K562 (cell line): Measurements from ENCODE around the gene NPEPL1. TPM values are rescaled to one million over a fixed set of nuclear protein-coding genes. Genes with fewer than 3 reads are reported as not detected.

Source experiments
- ATAC-seq: fragments of 200-7000 bp; cut with Tn5 transposase; 3 replicates; pipeline ENCODE4 v1.9.1; 2020; ENCODE audit warnings: moderate library complexity
- BruUV-seq: library from RNA; stranded (reverse); fragments of 400-500 nt; replicated peaks from 2 replicates; lab custom pipeline; 2021; lab: Mats Ljungman, UMichigan
- CTCF ChIA-PET: fragments of 300-600 bp; formaldehyde crosslinking; extraction: SDS; loops from one replicate; lab custom pipeline; 2021; ENCODE audit warnings: low intra/inter-chr PET ratio; lab: Yijun Ruan, JAX
- POLR2A ChIA-PET: fragments of 300-600, 350-650 bp; sonication (Branson Sonifier 250); formaldehyde crosslinking; extraction: SDS; loops from one replicate; lab custom pipeline; 2021; ENCODE audit warnings: antibody characterized with exemption, inconsistent platforms; lab: Yijun Ruan, JAX
- DNase-seq, 4 experiments: peaks; one replicate each; pipeline versions ENCODE4 v3.0.0 to v3.0.0-alpha.2; 2011 to 2018; ENCODE audit warnings: low spot score in 3 of 4, mixed read lengths in 3 of 4; ENCODE audit errors: extremely low read depth in 1 of 4
- FAIRE-seq: peaks from 2 replicates; lab custom pipeline; 2011; peaks lifted over from hg19 to GRCh38; lab: Jason Lieb, UNC
- H2AFZ ChIP-seq: 2 replicates; pipeline ENCODE4 v1.6.0; 2011; ENCODE audit warnings: low read depth, low read length, control low read depth, inconsistent platforms
- H3K27ac ChIP-seq: fragments of 200-600 bp; 3 replicates; pipeline ENCODE4 v1.8.0; 2011; ENCODE audit warnings: low read depth, mild to moderate bottlenecking, control low read depth, inconsistent platforms, low read length, moderate library complexity, mixed read lengths; ENCODE audit errors: extremely low read depth
- H3K27me3 ChIP-seq, 2 experiments: fragments of 300-600 bp in 1 of 2; 2 replicates in 1 of 2; 3 replicates in 1 of 2; pipeline versions ENCODE4 v1.6.0 to v1.8.0; 2011; ENCODE audit warnings: inconsistent platforms in 2 of 2, low read length in 2 of 2, mild to moderate bottlenecking in 1 of 2, mixed read lengths in 1 of 2, moderate library complexity in 1 of 2; ENCODE audit not compliant: control insufficient read depth in 2 of 2, insufficient read depth in 2 of 2
- H3K36me3 ChIP-seq: fragments of 300-600 bp; 3 replicates; pipeline ENCODE4 v1.8.0; 2011; ENCODE audit warnings: mild to moderate bottlenecking, low read length, inconsistent platforms; ENCODE audit not compliant: control insufficient read depth, insufficient read depth
- H3K4me1 ChIP-seq, 2 experiments: fragments of 200-600 bp in 1 of 2; replicated peaks in 1 of 2; 2 replicates in 1 of 2; 3 replicates in 1 of 2; pipeline versions ENCODE4 v1.5.1 to v1.8.0; 2011; ENCODE audit warnings: inconsistent platforms in 2 of 2, low read length in 2 of 2, mild to moderate bottlenecking in 1 of 2, mixed read lengths in 1 of 2, moderate library complexity in 1 of 2; ENCODE audit not compliant: control insufficient read depth in 2 of 2, insufficient read depth in 2 of 2
- H3K4me2 ChIP-seq: 2 replicates; pipeline ENCODE4 v1.6.1; 2011; ENCODE audit warnings: low read length, control low read depth, inconsistent platforms, mixed read lengths; ENCODE audit not compliant: insufficient read depth
- H3K4me3 ChIP-seq: fragments of 200-600 bp; sonication (generic), shearing (Covaris generic); 2 replicates; pipeline ENCODE4 v1.5.1; 2016; ENCODE audit warnings: control low read depth, inconsistent platforms
- H3K79me2 ChIP-seq: fragments of 200-600 bp; 3 replicates; pipeline ENCODE4 v1.8.0; 2011; ENCODE audit warnings: low read length, inconsistent platforms; ENCODE audit not compliant: control insufficient read depth, insufficient read depth
- H3K9ac ChIP-seq, 2 experiments: 2 replicates each; pipeline versions ENCODE4 v1.6.0 to v1.6.1; 2011; ENCODE audit warnings: low read depth in 2 of 2, low read length in 2 of 2, control low read depth in 1 of 2, inconsistent platforms in 1 of 2, mild to moderate bottlenecking in 1 of 2, mixed read lengths in 1 of 2; ENCODE audit not compliant: insufficient read depth in 1 of 2
- H3K9me1 ChIP-seq: one replicate; pipeline ENCODE4 v1.6.0; 2011; ENCODE audit warnings: inconsistent platforms, mild to moderate bottlenecking, low read length, moderate library complexity; ENCODE audit not compliant: control insufficient read depth, insufficient read depth
- H3K9me3 ChIP-seq: replicated peaks from 2 replicates; pipeline ENCODE4 v1.5.1; 2011; ENCODE audit warnings: low read depth, low read length, inconsistent platforms; ENCODE audit not compliant: control insufficient read depth, insufficient read depth
- H4K20me1 ChIP-seq: replicated peaks from 2 replicates; pipeline ENCODE4 v1.6.1; 2011; ENCODE audit warnings: low read length, inconsistent platforms, mixed read lengths; ENCODE audit not compliant: control insufficient read depth, insufficient read depth
- KAT2B ChIP-seq: IDR thresholded peaks from one replicate; pipeline ENCODE4 v1.6.1; 2012; ENCODE audit warnings: low read depth, mild to moderate bottlenecking, control low read depth, inconsistent platforms, low read length, moderate library complexity
- UBTF ChIP-seq, 2 experiments: IDR thresholded peaks; 2 replicates each; pipeline ENCODE4 v1.6.1; 2012; ENCODE audit warnings: improper control_type of control experiment in 2 of 2, low read depth in 2 of 2, low read length in 2 of 2, borderline replicate concordance in 1 of 2
- WGBS: fragments of 100-300 bp; shearing (Covaris generic); methylation state at CpG from one replicate; pipeline ENCODE4 v1.1.6; 2016; ENCODE audit warnings: low coverage, mixed read lengths; ENCODE audit not compliant: insufficient coverage; ENCODE audit errors: missing lambda C conversion rate; 5-methylcytosine and 5-hydroxymethylcytosine counted together
- in situ Hi-C: fragments of 300-500 bp; cut with MboI; formaldehyde crosslinking; loops from 4 replicates; pipeline ENCODE4 v1.15.0; 2018; ENCODE audit warnings: inconsistent platforms, mixed read lengths
- intact Hi-C: fragments of 100-400 bp; cut with micrococcal nuclease; formaldehyde crosslinking; loops from 2 replicates; pipeline ENCODE4 v1.14.2; 2022
- polyA plus RNA-seq, 8 experiments: library from polyadenylated mRNA; depleted of rRNA in 4 of 8; stranded (reverse) in 5 of 8; unstranded in 3 of 8; fragments of >200 nt; fragmentation: Nextera tagmentation in 2 of 8; fragmentation: Illumina TruSeq in 1 of 8; extraction: Ambion mirVana in 2 of 8; extraction: Trizol in 1 of 8; gene quantifications; 2 replicates each; pipeline versions ENCODE4 v1.2.1 to v1.2.3, GENCODE V29; 2011 to 2014; ENCODE audit warnings: inconsistent platforms in 1 of 8, missing spikeins in 1 of 8
- total RNA-seq, 7 experiments: library from RNA; depleted of rRNA in 6 of 7; stranded (reverse); fragments of >200 nt in 6 of 7; fragmentation: Illumina TruSeq in 2 of 7; extraction: Trizol in 2 of 7; gene quantifications; 2 replicates each; pipeline versions ENCODE4 v1.2.1 to v1.2.3, GENCODE V29; 2011 to 2021; ENCODE audit warnings: low replicate concordance in 1 of 7
- TF ChIP-seq, protein P1 (sequence below), 3 experiments: fragments of 200-800 bp in 1 of 3; fragments of 250-450 bp in 1 of 3; fragments of 450-650 bp in 1 of 3; sonication (Bioruptor Pico) in 1 of 3; sonication (Bioruptor generic) in 1 of 3; formaldehyde crosslinking in 1 of 3; IDR thresholded peaks; 2 replicates each; pipeline versions ENCODE4 v1.6.1 to v1.8.0; 2016 to 2022; ENCODE audit warnings: mild to moderate bottlenecking in 2 of 3, missing genetic modification characterization in 2 of 3, missing compliant biosample characterization in 1 of 3, moderate library complexity in 1 of 3

Gene NPEPL1
- total and polyA plus RNA-seq, 9 of the 15 experiments (the other 6 are each of a cell fraction or from before 2014, with no cell fraction given) = 0.04 to 5.6 (median 0.94) TPM

DNA sequence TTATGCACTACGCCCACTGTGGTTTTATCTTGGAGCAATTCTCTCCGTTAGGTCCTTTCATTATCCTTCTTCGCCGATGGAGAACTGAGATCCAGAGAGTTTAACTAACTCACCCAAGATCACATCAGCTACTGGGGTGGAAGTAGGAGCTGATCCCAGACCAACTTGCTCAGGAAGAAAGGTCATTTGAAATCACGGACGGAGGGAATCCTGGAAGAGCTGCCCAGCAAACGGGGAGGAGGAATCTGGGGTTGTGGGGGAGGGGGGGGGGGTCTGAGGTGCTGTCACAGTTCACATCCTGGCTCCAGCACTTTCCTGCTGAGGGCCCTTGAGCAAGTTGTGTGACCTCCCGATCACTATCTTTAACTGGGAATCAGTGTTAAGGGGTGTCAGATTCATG, 62.0 kb downstream of the NPEPL1 start:
- H3K27ac ChIP-seq = no peak overlapping the region
- FAIRE-seq = no peak
- TF ChIP-seq KAT2B = no peak
- TF ChIP-seq, all 486 proteins: peak for 0
- BruUV-seq = no TSS peak
- H3K79me2 ChIP-seq = no peaks in the 10 kb centered on the region
- ChIA-PET CTCF (no interaction called here), POLR2A (interaction anchor here (0.6 to 1.0 kb wide), 2 partner anchors 8 to 11 kb away, joined by 3 read pairs; no protein-coding TSS in a partner anchor)
- in situ Hi-C loops = no loop called here
- DNase-seq (no peak), ATAC-seq (no peak)
- no peak overlapping the region for H3K4me2 ChIP-seq
- H3K9me1 ChIP-seq = no peaks in the 10 kb centered on the region
- intact Hi-C loops = no loop called here
- WGBS = 12% methylated on average over 8 of the region's 8 CpGs
- peaks cover 43 to 59% of the 10 kb centered on the region in 2 experiments for H3K27me3 ChIP-seq
- H2AFZ ChIP-seq = no peak overlapping the region
- peaks cover 7% of the 10 kb centered on the region; the same call in 1 of the 2 replicates for H4K20me1 ChIP-seq
- H3K4me1 ChIP-seq = no peaks in the 10 kb centered on the region
- H3K9ac ChIP-seq = no peak overlapping the region
- H3K4me3 ChIP-seq = no peak overlapping the region
- H3K9me3 ChIP-seq = no peaks in the 10 kb centered on the region
- no peaks in the 10 kb centered on the region for H3K36me3 ChIP-seq

GRCh38 chr20:58755062-58755697, 62.6 kb downstream of the NPEPL1 start:
- no peaks in the 10 kb centered on the region for H3K9me3 ChIP-seq
- in situ Hi-C loops (no loop called here), intact Hi-C loops (no loop called here)
- WGBS = 3% methylated on average over 18 of the region's 18 CpGs
- H3K79me2 ChIP-seq = no peaks in the 10 kb centered on the region
- no peak overlapping the region for H3K27ac ChIP-seq
- no peaks in the 10 kb centered on the region for H3K9me1 ChIP-seq
- H3K4me3 ChIP-seq = no peak overlapping the region
- POLR2A ChIA-PET = interaction anchor here (1.0 kb wide), 1 partner anchor 8 kb away, joined by 3 read pairs; no protein-coding TSS in a partner anchor
- H3K27me3 ChIP-seq = peaks cover 43 to 61% of the 10 kb centered on the region in 2 experiments
- no peaks in the 10 kb centered on the region for H3K36me3 ChIP-seq
- peaks cover 7% of the 10 kb centered on the region; the same call in 1 of the 2 replicates for H4K20me1 ChIP-seq
- no peak for TF ChIP-seq UBTF (IDR thresholded peaks at IDR 0.05; ENCODE audit: borderline replicate concordance in 1 of 2, low read depth in 2 of 2, low read length in 2 of 2)
- TF ChIP-seq, protein P1, sequence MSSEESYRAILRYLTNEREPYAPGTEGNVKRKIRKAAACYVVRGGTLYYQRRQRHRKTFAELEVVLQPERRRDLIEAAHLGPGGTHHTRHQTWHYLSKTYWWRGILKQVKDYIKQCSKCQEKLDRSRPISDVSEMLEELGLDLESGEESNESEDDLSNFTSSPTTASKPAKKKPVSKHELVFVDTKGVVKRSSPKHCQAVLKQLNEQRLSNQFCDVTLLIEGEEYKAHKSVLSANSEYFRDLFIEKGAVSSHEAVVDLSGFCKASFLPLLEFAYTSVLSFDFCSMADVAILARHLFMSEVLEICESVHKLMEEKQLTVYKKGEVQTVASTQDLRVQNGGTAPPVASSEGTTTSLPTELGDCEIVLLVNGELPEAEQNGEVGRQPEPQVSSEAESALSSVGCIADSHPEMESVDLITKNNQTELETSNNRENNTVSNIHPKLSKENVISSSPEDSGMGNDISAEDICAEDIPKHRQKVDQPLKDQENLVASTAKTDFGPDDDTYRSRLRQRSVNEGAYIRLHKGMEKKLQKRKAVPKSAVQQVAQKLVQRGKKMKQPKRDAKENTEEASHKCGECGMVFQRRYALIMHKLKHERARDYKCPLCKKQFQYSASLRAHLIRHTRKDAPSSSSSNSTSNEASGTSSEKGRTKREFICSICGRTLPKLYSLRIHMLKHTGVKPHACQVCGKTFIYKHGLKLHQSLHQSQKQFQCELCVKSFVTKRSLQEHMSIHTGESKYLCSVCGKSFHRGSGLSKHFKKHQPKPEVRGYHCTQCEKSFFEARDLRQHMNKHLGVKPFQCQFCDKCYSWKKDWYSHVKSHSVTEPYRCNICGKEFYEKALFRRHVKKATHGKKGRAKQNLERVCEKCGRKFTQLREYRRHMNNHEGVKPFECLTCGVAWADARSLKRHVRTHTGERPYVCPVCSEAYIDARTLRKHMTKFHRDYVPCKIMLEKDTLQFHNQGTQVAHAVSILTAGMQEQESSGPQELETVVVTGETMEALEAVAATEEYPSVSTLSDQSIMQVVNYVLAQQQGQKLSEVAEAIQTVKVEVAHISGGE (CRISPR knock-in tag; IDR thresholded peaks at IDR 0.05) = 0 out of 6 replicates have a peak, but pooled peaks of 1 of the 3 experiments have one; percentile 13
- no peak overlapping the region for H2AFZ ChIP-seq
- H3K4me2 ChIP-seq = no peak overlapping the region
- DNase-seq (no peak), ATAC-seq (no peak), FAIRE-seq (no peak)
- CTCF ChIA-PET = no interaction called here
- no TSS peak for BruUV-seq
- H3K4me1 ChIP-seq = no peaks in the 10 kb centered on the region
- H3K9ac ChIP-seq = no peak overlapping the region
